SU-DHL-6 (cell line): ENCODE data around the gene FIBP.

Source experiments
- H2AFZ ChIP-seq: fragments of 200-600 bp; sonication (generic); 2 replicates; pipeline ENCODE4 v1.6.1; 2014; ENCODE audit warnings: low read depth, mild to moderate bottlenecking, moderate library complexity, mixed read lengths, antibody characterized with exemption, low read length; ENCODE audit not compliant: severe bottlenecking
- H3F3A ChIP-seq: fragments of 200-600 bp; shearing (Covaris generic); 2 replicates; pipeline ENCODE4 v1.6.0; 2016; ENCODE audit warnings: antibody characterized with exemption, mild to moderate bottlenecking; ENCODE audit not compliant: insufficient read depth
- H3K27ac ChIP-seq: fragments of 200-600 bp; sonication (generic); 2 replicates; pipeline ENCODE4 v1.5.1; 2016; ENCODE audit warnings: low read depth, mild to moderate bottlenecking, low read length, moderate library complexity, mixed read lengths
- H3K27me3 ChIP-seq: fragments of 200-600 bp; sonication (generic), shearing (Covaris generic); 2 replicates; pipeline ENCODE4 v1.6.0; 2014; ENCODE audit warnings: mild to moderate bottlenecking, low read length
- H3K36me3 ChIP-seq: fragments of 200-600 bp; sonication (generic); 2 replicates; pipeline ENCODE4 v1.6.1; 2014; ENCODE audit warnings: mild to moderate bottlenecking, low read length, mixed read lengths
- H3K4me2 ChIP-seq: fragments of 300-600, 200-600 bp; shearing (Covaris generic), sonication (generic); 2 replicates; pipeline ENCODE4 v1.6.0; 2014; ENCODE audit warnings: low read length, low read depth, mild to moderate bottlenecking; ENCODE audit not compliant: poor library complexity, severe bottlenecking
- H3K4me3 ChIP-seq: fragments of 200-600 bp; sonication (generic); 2 replicates; pipeline ENCODE4 v1.5.1; 2014; ENCODE audit warnings: antibody characterized with exemption, low read length, mild to moderate bottlenecking, mixed read lengths; ENCODE audit not compliant: insufficient read depth, poor library complexity, severe bottlenecking
- H3K79me2 ChIP-seq: fragments of 200-600 bp; sonication (generic); 2 replicates; pipeline ENCODE4 v1.6.1; 2014; ENCODE audit warnings: mild to moderate bottlenecking, low read length, moderate library complexity; ENCODE audit not compliant: insufficient read depth
- H3K9ac ChIP-seq: fragments of 200-600 bp; sonication (generic); 2 replicates; pipeline ENCODE4 v1.7.0; 2014; ENCODE audit warnings: mild to moderate bottlenecking, low read length
- H3K9me2 ChIP-seq: fragments of 200-600 bp; sonication (generic); replicated peaks from 2 replicates; pipeline ENCODE4 v1.6.1; 2014; ENCODE audit warnings: low read length; ENCODE audit not compliant: insufficient read depth
- H3K9me3 ChIP-seq: fragments of 200-600 bp; sonication (generic); 2 replicates; pipeline ENCODE4 v1.6.1; 2014; ENCODE audit warnings: low read length, mixed read lengths; ENCODE audit not compliant: insufficient read depth
- H4K20me1 ChIP-seq: fragments of 200-600 bp; sonication (generic); 2 replicates; pipeline ENCODE4 v1.6.1; 2014; ENCODE audit warnings: low read depth, mild to moderate bottlenecking, antibody characterized with exemption, low read length, moderate library complexity, mixed read lengths
- CTCF ChIP-seq: fragments of 200-600 bp; sonication (generic); IDR thresholded peaks from one replicate; pipeline ENCODE4 v1.5.1; 2017; ENCODE audit warnings: antibody characterized with exemption, mild to moderate bottlenecking, low read length, moderate library complexity; ENCODE audit not compliant: insufficient read depth, poor library complexity, severe bottlenecking
- EZH2phosphoT487 ChIP-seq: fragments of 200-600 bp; sonication (generic), shearing (Covaris generic); conservative IDR thresholded peaks from 2 replicates; pipeline ENCODE4 v1.6.1; 2018; ENCODE audit warnings: mild to moderate bottlenecking, antibody characterized with exemption, low read length, moderate library complexity, mixed read lengths

Gene FIBP

GRCh38 chr11:65851811-65852507 is 36.3 kb downstream of the FIBP start:
- Histone ChIP-seq H4K20me1 (peaks cover 16% of the 10 kb centered on the region), H3K27ac (no peak overlapping the region), H3K4me3 (no peak overlapping the region), H3F3A (peaks cover 26% of the 10 kb centered on the region), H3K27me3 (no peaks in the 10 kb centered on the region), H3K36me3 (peaks cover 24% of the 10 kb centered on the region), H3K79me2 (peaks cover 18% of the 10 kb centered on the region), H3K9me2 (no peaks in the 10 kb centered on the region), H3K9ac (no peak overlapping the region), H3K4me2 (no peak overlapping the region), H3K9me3 (no peaks in the 10 kb centered on the region), H2AFZ (no peak overlapping the region)
- TF ChIP-seq CTCF = no peak

GRCh38 chr11:65851083-65851579 is 37.1 kb downstream of the FIBP start:
- H3K27ac ChIP-seq = no peak overlapping the region
- peaks cover 10% of the 10 kb centered on the region for H3K79me2 ChIP-seq
- H3F3A ChIP-seq = peaks cover 19% of the 10 kb centered on the region; the same call in 1 of the 2 replicates
- peaks cover 9% of the 10 kb centered on the region for H4K20me1 ChIP-seq
- H3K27me3 ChIP-seq = no peaks in the 10 kb centered on the region
- TF ChIP-seq CTCF = peak; percentile 57
- TF ChIP-seq EZH2phosphoT487 = no peak
- no peak overlapping the region for H2AFZ ChIP-seq
- H3K4me3 ChIP-seq = no peak overlapping the region
- H3K9me3 ChIP-seq = no peaks in the 10 kb centered on the region
- H3K4me2 ChIP-seq = no peak overlapping the region
- no peaks in the 10 kb centered on the region for H3K9me2 ChIP-seq
- H3K9ac ChIP-seq = no peak overlapping the region
- H3K36me3 ChIP-seq = peaks cover 18% of the 10 kb centered on the region

GRCh38 chr11:65850217-65851082 is 37.8 kb downstream of the FIBP start:
- H3K27ac ChIP-seq = no peak overlapping the region
- H3F3A ChIP-seq = peaks cover 18% of the 10 kb centered on the region; the same call in 1 of the 2 replicates
- H3K4me3 ChIP-seq = no peak overlapping the region
- H2AFZ ChIP-seq = no peak overlapping the region
- no peaks in the 10 kb centered on the region for H3K9me3 ChIP-seq
- H3K36me3 ChIP-seq = peaks cover 11% of the 10 kb centered on the region
- TF ChIP-seq CTCF = no peak
- TF ChIP-seq EZH2phosphoT487 = no peak
- H3K79me2 ChIP-seq = peaks cover 3% of the 10 kb centered on the region; the same call in 1 of the 2 replicates
- H4K20me1 ChIP-seq = peaks cover 3% of the 10 kb centered on the region; the same call in 1 of the 2 replicates
- H3K4me2 ChIP-seq = no peak overlapping the region
- no peak overlapping the region for H3K9ac ChIP-seq
- H3K27me3 ChIP-seq = no peaks in the 10 kb centered on the region
- no peaks in the 10 kb centered on the region for H3K9me2 ChIP-seq
